HepG2 (cell line): ENCODE data around the gene FGF21. TPM values are rescaled to one million over a fixed set of nuclear protein-coding genes. Genes with fewer than 3 reads are reported as not detected.

Experiments
- ESRRA ChIP-seq: sonication (generic); formaldehyde crosslinking; IDR thresholded peaks from 2 replicates; pipeline ENCODE4 v1.5.1; 2020; ENCODE audit warnings: mild to moderate bottlenecking, low read depth, missing genetic modification reagents
- GPN1 ChIP-seq: sonication (generic); formaldehyde crosslinking; IDR thresholded peaks from 2 replicates; pipeline ENCODE4 v1.5.1; 2020; ENCODE audit warnings: missing genetic modification reagents, borderline replicate concordance
- HCFC1 ChIP-seq: fragments of 150-350 bp; IDR thresholded peaks from 2 replicates; pipeline ENCODE4 v1.6.1; 2014; ENCODE audit warnings: low read depth, low read length
- IKZF4 ChIP-seq: sonication (generic); formaldehyde crosslinking; IDR thresholded peaks from 2 replicates; pipeline ENCODE4 v1.5.1; 2020; ENCODE audit warnings: borderline replicate concordance, mild to moderate bottlenecking, low read depth, missing genetic modification reagents; ENCODE audit errors: not compliant biosample characterization
- MAZ ChIP-seq, 2 experiments: sonication (generic) in 1 of 2; formaldehyde crosslinking in 1 of 2; IDR thresholded peaks; 2 replicates each; pipeline versions ENCODE4 v1.5.0 to v1.6.1; 2012 to 2020; ENCODE audit warnings: low read depth in 2 of 2, mild to moderate bottlenecking in 2 of 2, borderline replicate concordance in 1 of 2, improper control_type of control experiment in 1 of 2, low read length in 1 of 2, missing genetic modification reagents in 1 of 2, moderate library complexity in 1 of 2
- MTF1 ChIP-seq: sonication (generic); formaldehyde crosslinking; IDR thresholded peaks from 2 replicates; pipeline ENCODE4 v1.5.0; 2020; ENCODE audit warnings: missing genetic modification reagents
- NFAT5 ChIP-seq: sonication (generic); formaldehyde crosslinking; IDR thresholded peaks from 2 replicates; pipeline ENCODE4 v1.4.0; 2020; ENCODE audit warnings: missing genetic modification reagents
- NR2F2 ChIP-seq: IDR thresholded peaks from 2 replicates; pipeline ENCODE4 v1.6.1; 2012; ENCODE audit warnings: low read depth, inconsistent platforms, borderline replicate concordance
- ZHX1 ChIP-seq: sonication (generic); formaldehyde crosslinking; IDR thresholded peaks from 2 replicates; pipeline ENCODE4 v1.8.1; 2022; ENCODE audit warnings: low read depth, mild to moderate bottlenecking, missing genetic modification reagents
- ZNF605 ChIP-seq: sonication (generic); formaldehyde crosslinking; IDR thresholded peaks from 2 replicates; pipeline ENCODE4 v1.8.0; 2022; ENCODE audit warnings: mild to moderate bottlenecking, missing genetic modification reagents
- ZSCAN9 ChIP-seq: IDR thresholded peaks from 2 replicates; pipeline ENCODE4 v1.6.1; 2016; ENCODE audit warnings: borderline replicate concordance
- polyA plus RNA-seq, 8 experiments: library from polyadenylated mRNA; depleted of rRNA in 3 of 8; stranded (reverse) in 7 of 8; unstranded in 1 of 8; fragments of >200 nt; fragmentation: Illumina TruSeq in 4 of 8; extraction: Trizol in 4 of 8; gene quantifications; 2 replicates each; pipeline versions ENCODE4 v1.2.1 to v1.2.3, GENCODE V29; 2011 to 2016; ENCODE audit warnings: low read depth in 4 of 8, missing spikeins in 1 of 8, mixed read lengths in 1 of 8; ENCODE audit not compliant: insufficient read depth in 1 of 8
- total RNA-seq, 5 experiments: library from RNA; depleted of rRNA; stranded (reverse); fragments of >200 nt; fragmentation: Illumina TruSeq; extraction: Trizol; gene quantifications; 2 replicates each; pipeline ENCODE4 v1.2.3, GENCODE V29; 2016; ENCODE audit warnings: low read depth in 1 of 5
- TF ChIP-seq, protein P1 (sequence below): sonication (generic); formaldehyde crosslinking; IDR thresholded peaks from 2 replicates; pipeline ENCODE4 v1.4.0; 2020; ENCODE audit warnings: missing genetic modification reagents, borderline replicate concordance
- TF ChIP-seq, protein P2 (sequence below): sonication (generic); formaldehyde crosslinking; IDR thresholded peaks from 2 replicates; pipeline ENCODE4 v1.8.0; 2022; ENCODE audit warnings: mild to moderate bottlenecking, missing genetic modification reagents, borderline replicate concordance

FGF21 gene
- total and polyA plus RNA-seq, 2 of the 13 experiments (the other 11 are each of a cell fraction or from before 2014, with no cell fraction given): 0.17 TPM; not detected in 1

DNA sequence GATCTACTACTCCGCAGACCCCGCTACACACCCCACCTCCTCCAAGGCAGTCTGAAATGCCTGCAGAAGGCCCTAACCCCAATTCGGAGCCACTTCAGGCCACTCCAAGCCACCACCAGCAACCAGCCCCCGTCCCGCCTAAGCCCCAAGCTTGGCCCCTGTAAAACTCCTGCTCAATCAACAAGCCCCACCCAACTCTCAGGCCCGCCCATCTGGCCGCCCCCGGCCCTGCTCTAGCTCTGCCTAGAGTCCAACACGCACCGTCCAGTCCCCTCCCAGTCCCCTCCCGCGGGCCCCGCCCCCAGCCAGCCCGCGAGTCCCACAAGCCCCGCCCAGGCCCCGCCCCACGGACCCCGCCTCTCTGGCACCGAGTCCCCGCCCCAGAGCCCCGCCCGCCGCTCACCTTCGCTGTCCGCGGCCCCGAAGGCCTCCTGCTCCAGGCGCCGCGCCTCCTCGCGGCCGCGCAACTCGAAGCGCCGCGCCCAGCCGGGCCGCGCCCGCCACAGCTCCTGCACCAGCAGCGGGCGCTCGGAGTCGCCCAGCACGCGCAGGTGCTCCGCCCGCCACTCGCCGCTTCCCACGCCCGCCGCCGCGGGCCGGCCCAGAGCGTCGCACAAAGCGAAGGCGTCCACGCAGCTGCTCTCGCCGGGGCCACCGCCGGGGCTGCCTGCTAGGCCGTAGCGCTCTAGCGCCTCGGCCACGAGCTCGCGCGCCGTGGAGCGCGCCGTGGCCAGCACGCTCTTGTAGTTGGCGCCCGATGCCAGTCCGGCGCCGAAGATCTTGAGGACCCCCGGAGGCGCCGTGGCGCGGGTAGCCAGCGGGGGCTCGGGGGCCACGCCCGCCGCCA is 16.5 kb upstream of the FGF21 start (continued):
- TF ChIP-seq ZSCAN9 (CRISPR knock-in tag): no peak
- peak; percentile 92 for TF ChIP-seq NFAT5 (CRISPR knock-in tag)
- TF ChIP-seq, protein P1, sequence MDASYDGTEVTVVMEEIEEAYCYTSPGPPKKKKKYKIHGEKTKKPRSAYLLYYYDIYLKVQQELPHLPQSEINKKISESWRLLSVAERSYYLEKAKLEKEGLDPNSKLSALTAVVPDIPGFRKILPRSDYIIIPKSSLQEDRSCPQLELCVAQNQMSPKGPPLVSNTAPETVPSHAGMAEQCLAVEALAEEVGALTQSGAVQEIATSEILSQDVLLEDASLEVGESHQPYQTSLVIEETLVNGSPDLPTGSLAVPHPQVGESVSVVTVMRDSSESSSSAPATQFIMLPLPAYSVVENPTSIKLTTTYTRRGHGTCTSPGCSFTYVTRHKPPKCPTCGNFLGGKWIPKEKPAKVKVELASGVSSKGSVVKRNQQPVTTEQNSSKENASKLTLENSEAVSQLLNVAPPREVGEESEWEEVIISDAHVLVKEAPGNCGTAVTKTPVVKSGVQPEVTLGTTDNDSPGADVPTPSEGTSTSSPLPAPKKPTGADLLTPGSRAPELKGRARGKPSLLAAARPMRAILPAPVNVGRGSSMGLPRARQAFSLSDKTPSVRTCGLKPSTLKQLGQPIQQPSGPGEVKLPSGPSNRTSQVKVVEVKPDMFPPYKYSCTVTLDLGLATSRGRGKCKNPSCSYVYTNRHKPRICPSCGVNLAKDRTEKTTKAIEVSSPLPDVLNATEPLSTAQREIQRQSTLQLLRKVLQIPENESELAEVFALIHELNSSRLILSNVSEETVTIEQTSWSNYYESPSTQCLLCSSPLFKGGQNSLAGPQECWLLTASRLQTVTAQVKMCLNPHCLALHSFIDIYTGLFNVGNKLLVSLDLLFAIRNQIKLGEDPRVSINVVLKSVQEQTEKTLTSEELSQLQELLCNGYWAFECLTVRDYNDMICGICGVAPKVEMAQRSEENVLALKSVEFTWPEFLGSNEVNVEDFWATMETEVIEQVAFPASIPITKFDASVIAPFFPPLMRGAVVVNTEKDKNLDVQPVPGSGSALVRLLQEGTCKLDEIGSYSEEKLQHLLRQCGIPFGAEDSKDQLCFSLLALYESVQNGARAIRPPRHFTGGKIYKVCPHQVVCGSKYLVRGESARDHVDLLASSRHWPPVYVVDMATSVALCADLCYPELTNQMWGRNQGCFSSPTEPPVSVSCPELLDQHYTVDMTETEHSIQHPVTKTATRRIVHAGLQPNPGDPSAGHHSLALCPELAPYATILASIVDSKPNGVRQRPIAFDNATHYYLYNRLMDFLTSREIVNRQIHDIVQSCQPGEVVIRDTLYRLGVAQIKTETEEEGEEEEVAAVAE (CRISPR knock-in tag): no peak
- no peak for TF ChIP-seq HCFC1
- 0 out of 2 replicates have a peak, but pooled peaks have one; percentile 57 for TF ChIP-seq ZHX1 (CRISPR knock-in tag)
- TF ChIP-seq MTF1 (CRISPR knock-in tag): no peak
- peak; percentile 57; the same call in 1 of the 2 replicates for TF ChIP-seq ESRRA (CRISPR knock-in tag)
- TF ChIP-seq ZNF605 (CRISPR knock-in tag): no peak
- TF ChIP-seq NR2F2: no peak
- TF ChIP-seq, protein P2, sequence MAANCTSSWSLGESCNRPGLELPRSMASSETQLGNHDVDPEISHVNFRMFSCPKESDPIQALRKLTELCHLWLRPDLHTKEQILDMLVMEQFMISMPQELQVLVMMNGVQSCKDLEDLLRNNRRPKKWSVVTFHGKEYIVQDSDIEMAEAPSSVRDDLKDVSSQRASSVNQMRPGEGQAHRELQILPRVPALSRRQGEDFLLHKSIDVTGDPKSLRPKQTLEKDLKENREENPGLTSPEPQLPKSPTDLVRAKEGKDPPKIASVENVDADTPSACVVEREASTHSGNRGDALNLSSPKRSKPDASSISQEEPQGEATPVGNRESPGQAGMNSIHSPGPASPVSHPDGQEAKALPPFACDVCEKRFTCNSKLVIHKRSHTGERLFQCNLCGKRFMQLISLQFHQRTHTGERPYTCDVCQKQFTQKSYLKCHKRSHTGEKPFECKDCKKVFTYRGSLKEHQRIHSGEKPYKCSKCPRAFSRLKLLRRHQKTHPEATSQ (CRISPR knock-in tag): 0 out of 2 replicates have a peak, but pooled peaks have one; percentile 26
- peak; percentile 85 for TF ChIP-seq MAZ (IDR thresholded peaks at IDR 0.05; ENCODE audit: borderline replicate concordance, low read depth, low read length)
- peak; percentile 96 for TF ChIP-seq MAZ (CRISPR knock-in tag; IDR thresholded peaks at IDR 0.05; ENCODE audit: low read depth)
- peak; percentile 97 for TF ChIP-seq IKZF4
- no peak for TF ChIP-seq GPN1 (CRISPR knock-in tag)
